HepG2 (cell line): ENCODE measurements around the gene BIRC7. TPM values are rescaled to one million over a fixed set of nuclear protein-coding genes. Genes with fewer than 3 reads are reported as not detected.

Source experiments
- CREB1 ChIP-seq, 2 experiments: fragments of 450-650 bp in 1 of 2; IDR thresholded peaks; 2 replicates each; pipeline ENCODE4 v1.6.1; 2016 to 2017; ENCODE audit warnings: control low read depth in 1 of 2, mild to moderate bottlenecking in 1 of 2, missing compliant biosample characterization in 1 of 2, missing genetic modification characterization in 1 of 2
- FOXC1 ChIP-seq: sonication (generic); formaldehyde crosslinking; IDR thresholded peaks from 2 replicates; pipeline ENCODE4 v1.8.0; 2022; ENCODE audit warnings: mild to moderate bottlenecking, missing genetic modification reagents, borderline replicate concordance
- MTA3 ChIP-seq: sonication (generic); formaldehyde crosslinking; IDR thresholded peaks from 2 replicates; pipeline ENCODE4 v1.4.0; 2020; ENCODE audit warnings: missing genetic modification reagents
- ZBTB1 ChIP-seq: sonication (generic); formaldehyde crosslinking; IDR thresholded peaks from 2 replicates; pipeline ENCODE4 v1.4.0; 2020; ENCODE audit warnings: missing genetic modification reagents, borderline replicate concordance
- ZNF430 ChIP-seq: sonication (generic); formaldehyde crosslinking; IDR thresholded peaks from 2 replicates; pipeline ENCODE4 v1.9.0; 2021; ENCODE audit warnings: mild to moderate bottlenecking, missing genetic modification reagents
- ZNF607 ChIP-seq: sonication (generic); formaldehyde crosslinking; IDR thresholded peaks from 2 replicates; pipeline ENCODE4 v1.5.1; 2020; ENCODE audit warnings: missing genetic modification reagents, mild to moderate bottlenecking, borderline replicate concordance
- ZNF850 ChIP-seq: sonication (generic); formaldehyde crosslinking; conservative IDR thresholded peaks from 2 replicates; pipeline ENCODE4 v1.9.0; 2021; ENCODE audit warnings: mild to moderate bottlenecking, missing genetic modification reagents
- polyA plus RNA-seq, 8 experiments: library from polyadenylated mRNA; depleted of rRNA in 3 of 8; stranded (reverse) in 7 of 8; unstranded in 1 of 8; fragments of >200 nt; fragmentation: Illumina TruSeq in 4 of 8; extraction: Trizol in 4 of 8; gene quantifications; 2 replicates each; pipeline versions ENCODE4 v1.2.1 to v1.2.3, GENCODE V29; 2011 to 2016; ENCODE audit warnings: low read depth in 4 of 8, missing spikeins in 1 of 8, mixed read lengths in 1 of 8; ENCODE audit not compliant: insufficient read depth in 1 of 8
- total RNA-seq, 5 experiments: library from RNA; depleted of rRNA; stranded (reverse); fragments of >200 nt; fragmentation: Illumina TruSeq; extraction: Trizol; gene quantifications; 2 replicates each; pipeline ENCODE4 v1.2.3, GENCODE V29; 2016; ENCODE audit warnings: low read depth in 1 of 5
- TF ChIP-seq, protein P1 (sequence below): sonication (generic); formaldehyde crosslinking; IDR thresholded peaks from 2 replicates; pipeline ENCODE4 v1.5.1; 2020; ENCODE audit warnings: mild to moderate bottlenecking, missing genetic modification reagents, borderline replicate concordance
- TF ChIP-seq, protein P2 (sequence below): sonication (generic); formaldehyde crosslinking; IDR thresholded peaks from 2 replicates; pipeline ENCODE4 v1.4.0; 2020; ENCODE audit warnings: mild to moderate bottlenecking, missing genetic modification reagents, borderline replicate concordance
- TF ChIP-seq, protein P3 (sequence below): sonication (generic); formaldehyde crosslinking; IDR thresholded peaks from 2 replicates; pipeline ENCODE4 v1.8.0; 2022; ENCODE audit warnings: low read depth, missing genetic modification reagents

Gene BIRC7
- total and polyA plus RNA-seq, 2 of the 13 experiments (the other 11 are each of a cell fraction or from before 2014, with no cell fraction given): 0.27 to 5.1 TPM

DNA sequence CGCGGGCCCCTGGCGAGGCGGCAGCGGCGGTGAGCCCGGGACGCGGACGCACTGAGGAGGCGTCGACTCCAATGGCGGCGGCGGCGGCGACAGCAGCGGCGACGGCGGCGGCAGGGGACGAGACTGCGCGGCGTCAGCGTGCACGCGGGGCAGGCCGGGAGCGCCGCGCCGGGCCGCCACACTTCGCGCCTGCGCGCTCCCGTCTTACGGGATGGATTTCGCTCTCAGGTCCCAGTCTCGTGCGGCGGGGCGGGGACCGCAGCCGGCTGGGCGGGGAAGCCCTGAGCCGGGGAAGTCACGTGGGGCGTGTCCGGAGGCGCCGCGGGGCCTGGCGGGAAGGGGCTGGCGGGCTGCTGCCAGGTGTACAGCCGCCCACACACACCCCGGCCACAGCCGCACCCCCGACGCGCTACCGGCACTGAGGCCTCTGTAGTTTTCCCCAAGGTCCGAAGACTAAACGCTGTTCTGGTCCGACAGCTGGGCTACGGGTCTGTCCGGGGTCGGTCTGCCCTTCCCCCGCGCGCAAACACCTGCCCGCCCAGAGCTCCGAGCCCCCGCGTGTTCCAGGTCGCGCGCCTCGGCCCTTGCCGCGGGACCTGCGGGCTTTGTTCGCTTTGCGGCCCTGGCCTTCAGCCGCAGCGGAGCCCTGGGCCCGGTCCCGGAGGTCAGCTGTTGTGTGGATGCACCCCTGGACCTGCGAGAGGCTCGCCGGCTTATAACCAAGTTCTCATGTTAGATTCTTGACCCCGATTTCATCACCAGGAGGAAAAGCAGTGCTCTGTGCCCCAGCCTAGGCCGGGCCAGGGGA is 19.5 kb upstream of the BIRC7 start, which contains the start of gene YTHDF1 (continued):
- TF ChIP-seq, protein P1, sequence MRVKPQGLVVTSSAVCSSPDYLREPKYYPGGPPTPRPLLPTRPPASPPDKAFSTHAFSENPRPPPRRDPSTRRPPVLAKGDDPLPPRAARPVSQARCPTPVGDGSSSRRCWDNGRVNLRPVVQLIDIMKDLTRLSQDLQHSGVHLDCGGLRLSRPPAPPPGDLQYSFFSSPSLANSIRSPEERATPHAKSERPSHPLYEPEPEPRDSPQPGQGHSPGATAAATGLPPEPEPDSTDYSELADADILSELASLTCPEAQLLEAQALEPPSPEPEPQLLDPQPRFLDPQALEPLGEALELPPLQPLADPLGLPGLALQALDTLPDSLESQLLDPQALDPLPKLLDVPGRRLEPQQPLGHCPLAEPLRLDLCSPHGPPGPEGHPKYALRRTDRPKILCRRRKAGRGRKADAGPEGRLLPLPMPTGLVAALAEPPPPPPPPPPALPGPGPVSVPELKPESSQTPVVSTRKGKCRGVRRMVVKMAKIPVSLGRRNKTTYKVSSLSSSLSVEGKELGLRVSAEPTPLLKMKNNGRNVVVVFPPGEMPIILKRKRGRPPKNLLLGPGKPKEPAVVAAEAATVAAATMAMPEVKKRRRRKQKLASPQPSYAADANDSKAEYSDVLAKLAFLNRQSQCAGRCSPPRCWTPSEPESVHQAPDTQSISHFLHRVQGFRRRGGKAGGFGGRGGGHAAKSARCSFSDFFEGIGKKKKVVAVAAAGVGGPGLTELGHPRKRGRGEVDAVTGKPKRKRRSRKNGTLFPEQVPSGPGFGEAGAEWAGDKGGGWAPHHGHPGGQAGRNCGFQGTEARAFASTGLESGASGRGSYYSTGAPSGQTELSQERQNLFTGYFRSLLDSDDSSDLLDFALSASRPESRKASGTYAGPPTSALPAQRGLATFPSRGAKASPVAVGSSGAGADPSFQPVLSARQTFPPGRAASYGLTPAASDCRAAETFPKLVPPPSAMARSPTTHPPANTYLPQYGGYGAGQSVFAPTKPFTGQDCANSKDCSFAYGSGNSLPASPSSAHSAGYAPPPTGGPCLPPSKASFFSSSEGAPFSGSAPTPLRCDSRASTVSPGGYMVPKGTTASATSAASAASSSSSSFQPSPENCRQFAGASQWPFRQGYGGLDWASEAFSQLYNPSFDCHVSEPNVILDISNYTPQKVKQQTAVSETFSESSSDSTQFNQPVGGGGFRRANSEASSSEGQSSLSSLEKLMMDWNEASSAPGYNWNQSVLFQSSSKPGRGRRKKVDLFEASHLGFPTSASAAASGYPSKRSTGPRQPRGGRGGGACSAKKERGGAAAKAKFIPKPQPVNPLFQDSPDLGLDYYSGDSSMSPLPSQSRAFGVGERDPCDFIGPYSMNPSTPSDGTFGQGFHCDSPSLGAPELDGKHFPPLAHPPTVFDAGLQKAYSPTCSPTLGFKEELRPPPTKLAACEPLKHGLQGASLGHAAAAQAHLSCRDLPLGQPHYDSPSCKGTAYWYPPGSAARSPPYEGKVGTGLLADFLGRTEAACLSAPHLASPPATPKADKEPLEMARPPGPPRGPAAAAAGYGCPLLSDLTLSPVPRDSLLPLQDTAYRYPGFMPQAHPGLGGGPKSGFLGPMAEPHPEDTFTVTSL (CRISPR knock-in tag): no peak
- no peak; the same call in 1 of the 2 replicates for TF ChIP-seq ZNF850 (CRISPR knock-in tag)
- TF ChIP-seq CREB1 (IDR thresholded peaks at IDR 0.05): peak; percentile 57; the same call in 1 of the 2 replicates
- TF ChIP-seq CREB1 (CRISPR knock-in tag; IDR thresholded peaks at IDR 0.05): no peak
- peak; percentile 98 for TF ChIP-seq ZNF607 (CRISPR knock-in tag)
- TF ChIP-seq FOXC1 (CRISPR knock-in tag): peak; percentile 98
- TF ChIP-seq MTA3 (CRISPR knock-in tag): 0 out of 2 replicates have a peak, but pooled peaks have one; percentile 65
- TF ChIP-seq, protein P2, sequence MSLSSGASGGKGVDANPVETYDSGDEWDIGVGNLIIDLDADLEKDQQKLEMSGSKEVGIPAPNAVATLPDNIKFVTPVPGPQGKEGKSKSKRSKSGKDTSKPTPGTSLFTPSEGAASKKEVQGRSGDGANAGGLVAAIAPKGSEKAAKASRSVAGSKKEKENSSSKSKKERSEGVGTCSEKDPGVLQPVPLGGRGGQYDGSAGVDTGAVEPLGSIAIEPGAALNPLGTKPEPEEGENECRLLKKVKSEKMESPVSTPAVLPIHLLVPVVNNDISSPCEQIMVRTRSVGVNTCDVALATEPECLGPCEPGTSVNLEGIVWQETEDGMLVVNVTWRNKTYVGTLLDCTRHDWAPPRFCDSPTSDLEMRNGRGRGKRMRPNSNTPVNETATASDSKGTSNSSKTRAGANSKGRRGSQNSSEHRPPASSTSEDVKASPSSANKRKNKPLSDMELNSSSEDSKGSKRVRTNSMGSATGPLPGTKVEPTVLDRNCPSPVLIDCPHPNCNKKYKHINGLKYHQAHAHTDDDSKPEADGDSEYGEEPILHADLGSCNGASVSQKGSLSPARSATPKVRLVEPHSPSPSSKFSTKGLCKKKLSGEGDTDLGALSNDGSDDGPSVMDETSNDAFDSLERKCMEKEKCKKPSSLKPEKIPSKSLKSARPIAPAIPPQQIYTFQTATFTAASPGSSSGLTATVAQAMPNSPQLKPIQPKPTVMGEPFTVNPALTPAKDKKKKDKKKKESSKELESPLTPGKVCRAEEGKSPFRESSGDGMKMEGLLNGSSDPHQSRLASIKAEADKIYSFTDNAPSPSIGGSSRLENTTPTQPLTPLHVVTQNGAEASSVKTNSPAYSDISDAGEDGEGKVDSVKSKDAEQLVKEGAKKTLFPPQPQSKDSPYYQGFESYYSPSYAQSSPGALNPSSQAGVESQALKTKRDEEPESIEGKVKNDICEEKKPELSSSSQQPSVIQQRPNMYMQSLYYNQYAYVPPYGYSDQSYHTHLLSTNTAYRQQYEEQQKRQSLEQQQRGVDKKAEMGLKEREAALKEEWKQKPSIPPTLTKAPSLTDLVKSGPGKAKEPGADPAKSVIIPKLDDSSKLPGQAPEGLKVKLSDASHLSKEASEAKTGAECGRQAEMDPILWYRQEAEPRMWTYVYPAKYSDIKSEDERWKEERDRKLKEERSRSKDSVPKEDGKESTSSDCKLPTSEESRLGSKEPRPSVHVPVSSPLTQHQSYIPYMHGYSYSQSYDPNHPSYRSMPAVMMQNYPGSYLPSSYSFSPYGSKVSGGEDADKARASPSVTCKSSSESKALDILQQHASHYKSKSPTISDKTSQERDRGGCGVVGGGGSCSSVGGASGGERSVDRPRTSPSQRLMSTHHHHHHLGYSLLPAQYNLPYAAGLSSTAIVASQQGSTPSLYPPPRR: peak; percentile 86
- peak; percentile 89; the same call in 1 of the 2 replicates for TF ChIP-seq ZNF430
- TF ChIP-seq, protein P3, sequence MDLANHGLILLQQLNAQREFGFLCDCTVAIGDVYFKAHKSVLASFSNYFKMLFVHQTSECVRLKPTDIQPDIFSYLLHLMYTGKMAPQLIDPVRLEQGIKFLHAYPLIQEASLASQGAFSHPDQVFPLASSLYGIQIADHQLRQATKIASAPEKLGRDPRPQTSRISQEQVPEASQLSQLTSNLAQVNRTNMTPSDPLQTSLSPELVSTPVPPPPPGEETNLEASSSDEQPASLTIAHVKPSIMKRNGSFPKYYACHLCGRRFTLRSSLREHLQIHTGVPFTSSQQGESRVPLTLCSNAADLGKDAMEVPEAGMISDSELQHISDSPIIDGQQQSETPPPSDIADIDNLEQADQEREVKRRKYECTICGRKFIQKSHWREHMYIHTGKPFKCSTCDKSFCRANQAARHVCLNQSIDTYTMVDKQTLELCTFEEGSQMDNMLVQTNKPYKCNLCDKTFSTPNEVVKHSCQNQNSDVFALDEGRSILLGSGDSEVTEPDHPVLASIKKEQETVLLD (CRISPR knock-in tag): peak; percentile 89
- no peak for TF ChIP-seq ZBTB1 (CRISPR knock-in tag)
